Endothelial cell of umbilical vein (primary cell): ENCODE results near the gene ODAD3. TPM values are rescaled to one million over a fixed set of nuclear protein-coding genes. Genes with fewer than 3 reads are reported as not detected.

Source experiments
- BruUV-seq: library from RNA; stranded (reverse); fragments of 400-500 nt; replicated peaks from 2 replicates; lab custom pipeline; 2021; lab: Mats Ljungman, UMichigan
- CTCF ChIA-PET: fragments of 300-600, 350-600 bp; sonication (Branson Sonifier 250); formaldehyde crosslinking; loops from one replicate; lab custom pipeline; 2021; ENCODE audit warnings: antibody characterized with exemption, inconsistent platforms; lab: Charles Lee
- POLR2A ChIA-PET: fragments of 300-600, 350-600 bp; sonication (Branson Sonifier 250); formaldehyde crosslinking; loops from one replicate; lab custom pipeline; 2021; ENCODE audit warnings: antibody characterized with exemption, inconsistent platforms; lab: Charles Lee
- DNase-seq: peaks from one replicate; pipeline ENCODE4 v3.0.0-alpha.2; 2011; ENCODE audit warnings: low read depth, low spot score
- FAIRE-seq: peaks from 2 replicates; lab custom pipeline; 2011; peaks lifted over from hg19 to GRCh38; lab: Jason Lieb, UNC
- H2AFZ ChIP-seq: 2 replicates; pipeline ENCODE4 v1.6.0; 2012; ENCODE audit warnings: low read depth, low read length, control low read depth, inconsistent platforms
- H3K27ac ChIP-seq: 2 replicates; pipeline ENCODE4 v1.5.1; 2011; ENCODE audit warnings: low read depth, mild to moderate bottlenecking, control low read depth, low read length, moderate library complexity; ENCODE audit not compliant: insufficient read depth
- H3K27me3 ChIP-seq, 2 experiments: 2 replicates each; pipeline versions ENCODE4 v1.6.0 to v1.6.1; 2011; ENCODE audit warnings: low read length in 2 of 2, mixed read lengths in 1 of 2; ENCODE audit not compliant: control insufficient read depth in 2 of 2, insufficient read depth in 2 of 2
- H3K36me3 ChIP-seq, 2 experiments: 2 replicates in 1 of 2; 3 replicates in 1 of 2; pipeline ENCODE4 v1.5.1; 2011; ENCODE audit warnings: low read length in 2 of 2, mild to moderate bottlenecking in 1 of 2, moderate library complexity in 1 of 2; ENCODE audit not compliant: control insufficient read depth in 2 of 2, insufficient read depth in 2 of 2; ENCODE audit errors: extremely low read depth in 1 of 2
- H3K4me1 ChIP-seq: 3 replicates; pipeline ENCODE4 v1.5.1; 2011; ENCODE audit warnings: mild to moderate bottlenecking, low read length; ENCODE audit not compliant: control insufficient read depth, insufficient read depth; ENCODE audit errors: extremely low read depth
- H3K4me2 ChIP-seq: 2 replicates; pipeline ENCODE4 v1.6.1; 2011; ENCODE audit warnings: low read length, control low read depth, mixed read lengths; ENCODE audit not compliant: insufficient read depth
- H3K4me3 ChIP-seq, 3 experiments: fragments of 200-600 bp in 1 of 3; sonication (generic), shearing (Covaris generic) in 1 of 3; replicated peaks in 1 of 3; 2 replicates each; pipeline ENCODE4 v1.5.1; 2011 to 2016; ENCODE audit warnings: control low read depth in 3 of 3, low read length in 3 of 3, mild to moderate bottlenecking in 2 of 3, inconsistent platforms in 1 of 3, low read depth in 1 of 3, moderate library complexity in 1 of 3; ENCODE audit not compliant: insufficient read depth in 1 of 3
- H3K79me2 ChIP-seq: 2 replicates; pipeline ENCODE4 v1.6.0; 2012; ENCODE audit warnings: low read length, inconsistent platforms; ENCODE audit not compliant: control insufficient read depth, insufficient read depth
- H3K9ac ChIP-seq: replicated peaks from 2 replicates; pipeline ENCODE3; 2011; ENCODE audit warnings: low read length, control low read depth; ENCODE audit not compliant: insufficient read depth; ENCODE audit errors: extremely low read depth
- H3K9me1 ChIP-seq: replicated peaks from 3 replicates; pipeline ENCODE4 v1.6.0; 2011; ENCODE audit warnings: mild to moderate bottlenecking, low read length; ENCODE audit not compliant: control insufficient read depth, insufficient read depth; ENCODE audit errors: extremely low read depth
- H3K9me3 ChIP-seq: replicated peaks from 2 replicates; pipeline ENCODE4 v1.5.1; 2012; ENCODE audit warnings: low read length, inconsistent platforms; ENCODE audit not compliant: control insufficient read depth, insufficient read depth
- H4K20me1 ChIP-seq: replicated peaks from 2 replicates; pipeline ENCODE3; 2011; ENCODE audit warnings: mild to moderate bottlenecking, low read length; ENCODE audit not compliant: control insufficient read depth, insufficient read depth; ENCODE audit errors: extremely low read depth
- CTCF ChIP-seq, 2 donors: IDR thresholded peaks; 1 replicate in 1 of 2; 2 replicates in 1 of 2; pipeline ENCODE4 v1.5.1; 2011; ENCODE audit warnings: low read length in 2 of 2, mild to moderate bottlenecking in 2 of 2, moderate library complexity in 2 of 2, control low read depth in 1 of 2, inconsistent platforms in 1 of 2, low read depth in 1 of 2; ENCODE audit not compliant: insufficient read depth in 1 of 2; ENCODE audit errors: extremely low read depth in 1 of 2
- EZH2 ChIP-seq: IDR thresholded peaks from 2 replicates; pipeline ENCODE4 v1.6.1; 2012; ENCODE audit warnings: borderline replicate concordance, low read depth, mild to moderate bottlenecking, moderate library complexity, low read length, inconsistent platforms; ENCODE audit not compliant: severe bottlenecking
- FOS ChIP-seq: IDR thresholded peaks from 2 replicates; pipeline ENCODE4 v1.6.1; 2011; ENCODE audit warnings: mild to moderate bottlenecking, low read length, moderate library complexity, borderline replicate concordance; ENCODE audit not compliant: insufficient read depth
- GATA2 ChIP-seq: IDR thresholded peaks from 2 replicates; pipeline ENCODE4 v1.7.0; 2011; ENCODE audit warnings: low read depth, mild to moderate bottlenecking, moderate library complexity, mixed read lengths, low read length; ENCODE audit not compliant: insufficient read length, insufficient read depth
- JUN ChIP-seq: IDR thresholded peaks from 2 replicates; pipeline ENCODE4 v1.6.1; 2011; ENCODE audit warnings: borderline replicate concordance, low read depth; ENCODE audit not compliant: insufficient read length, insufficient read depth
- MAX ChIP-seq: IDR thresholded peaks from 2 replicates; pipeline ENCODE4 v1.6.1; 2011; ENCODE audit not compliant: insufficient read depth, insufficient read length
- MYC ChIP-seq: IDR thresholded peaks from one replicate; pipeline ENCODE4 v1.6.1; 2011; ENCODE audit warnings: mild to moderate bottlenecking, low read depth, low read length
- POLR2A ChIP-seq: IDR thresholded peaks from 2 replicates; pipeline ENCODE4 v1.6.1; 2012; ENCODE audit warnings: low read depth, mild to moderate bottlenecking, control low read depth, low read length
- POLR2AphosphoS5 ChIP-seq: IDR thresholded peaks from 2 replicates; pipeline ENCODE4 v1.6.1; 2012; ENCODE audit warnings: low read depth, mild to moderate bottlenecking, control low read depth, low read length, moderate library complexity; ENCODE audit not compliant: insufficient read depth
- dilution Hi-C: fragments of 300-500 bp; cut with MboI; formaldehyde crosslinking; loops from one replicate; pipeline ENCODE4 v1.15.0; 2019; ENCODE audit warnings: low sequenced_read_pairs; ENCODE audit not compliant: extremely low pct_ligation_motif_present
- intact Hi-C: fragments of 100-400 bp; cut with micrococcal nuclease; formaldehyde crosslinking; loops from one replicate; pipeline ENCODE4 v1.10.0; 2022
- polyA plus RNA-seq, 4 experiments: library from polyadenylated mRNA; depleted of rRNA in 3 of 4; stranded (reverse) in 3 of 4; unstranded in 1 of 4; fragments of >200 nt; gene quantifications; 2 replicates each; pipeline versions ENCODE4 v1.2.1 to v1.2.3, GENCODE V29; 2011 to 2012; ENCODE audit warnings: missing spikeins in 1 of 4
- total RNA-seq: library from RNA; stranded (reverse); gene quantifications from 2 replicates; pipeline ENCODE4 v1.2.3, GENCODE V29; 2021

ODAD3 gene
- total and polyA plus RNA-seq, 2 donors (not counting 3 experiments of a cell fraction or from before 2014, with no cell fraction given): 0.14 to 0.97 TPM

- Histone ChIP-seq H3K27me3 (peaks cover 0 to 2% of the 10 kb centered on the region in 2 experiments), H3K79me2 (no peaks in the 10 kb centered on the region), H3K36me3 (no peaks in the 10 kb centered on the region), H3K4me2 (no peak overlapping the region), H2AFZ (no peak overlapping the region), H3K9me1 (no peaks in the 10 kb centered on the region), H3K9ac (no peak overlapping the region), H4K20me1 (no peaks in the 10 kb centered on the region), H3K9me3 (no peaks in the 10 kb centered on the region), H3K4me1 (no peaks in the 10 kb centered on the region), H3K4me3 (no peak overlapping the region), H3K27ac (no peak overlapping the region)
- no TSS peak for BruUV-seq
- no peak for DNase-seq
- intact Hi-C loops: no loop called here
- no peak for TF ChIP-seq JUN
- TF ChIP-seq CTCF (IDR thresholded peaks at IDR 0.05; ENCODE audit: extremely low read depth in 1 of 2, insufficient read depth in 1 of 2, low read depth in 1 of 2, low read length in 2 of 2): no peak
- TF ChIP-seq MYC: no peak
- no peak for TF ChIP-seq EZH2
- no peak for TF ChIP-seq POLR2AphosphoS5
- no peak for TF ChIP-seq GATA2
- TF ChIP-seq MAX: no peak
- TF ChIP-seq POLR2A: no peak
- no peak for TF ChIP-seq FOS
- FAIRE-seq: no peak
- CTCF ChIA-PET: interaction anchor here (0.5 to 2.2 kb wide), 3 partner anchors 10 to 117 kb away, joined by 3 to 7 read pairs (median 4); no protein-coding TSS in a partner anchor
- POLR2A ChIA-PET: no interaction called here
- dilution Hi-C loops: no loop called here
These were observed 24.2 kb downstream of the ODAD3 start for GRCh38 chr19:11410682-11411081.
